ENCODE measurements around the gene CHIT1. TPM values are rescaled to one million over a fixed set of nuclear protein-coding genes. Genes with fewer than 3 reads are reported as not detected.

The CHIT1 gene
- total and polyA plus RNA-seq, 7 experiments from 2014 or later: 0.76 to 2.2 (median 1.1) TPM; not detected in 2

DNA sequence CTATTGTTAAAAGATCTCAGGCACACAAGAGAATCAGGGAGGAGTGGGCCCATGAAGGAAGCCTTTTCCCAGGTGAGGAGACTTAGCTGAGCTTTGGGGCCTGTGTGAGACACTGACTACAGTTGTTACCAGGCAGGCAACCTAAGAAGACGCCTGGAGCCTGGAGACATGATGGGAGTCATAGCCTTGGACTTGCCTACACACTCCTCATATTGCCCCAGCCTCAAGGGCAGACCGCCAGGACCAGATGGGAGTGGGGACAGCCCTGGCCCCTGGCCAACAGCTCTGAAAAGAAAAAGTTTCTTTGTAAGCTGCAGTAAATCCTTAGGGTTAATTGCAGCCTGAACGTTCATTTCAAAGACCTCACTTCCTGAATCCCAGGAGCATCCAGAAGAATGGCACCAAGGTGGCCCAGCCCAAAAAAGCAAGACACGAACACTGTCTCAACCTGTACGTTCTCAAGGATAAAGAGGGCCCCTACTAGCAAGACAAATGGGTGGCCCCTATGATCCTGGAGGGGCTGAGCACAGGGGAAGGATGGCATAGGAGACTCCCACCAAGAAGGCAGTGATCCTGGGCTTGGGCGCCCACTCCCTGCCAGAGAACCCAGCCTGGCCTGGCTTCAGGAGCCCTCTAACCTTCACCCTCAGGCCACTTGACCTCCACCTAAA lies 42.6 kb upstream of the CHIT1 start:
- Histone ChIP-seq H3K36me3 (ENCODE audit: control insufficient read depth in 2 of 3, insufficient read depth in 3 of 3, low read length in 3 of 3) (no peaks in the 10 kb centered on the region), H3K9me3 (ENCODE audit: control insufficient read depth in 2 of 3, low read length in 3 of 3) (no peaks in the 10 kb centered on the region), H3K27ac (ENCODE audit: low read depth, low read length) (no peak overlapping the region), H3K27me3 (ENCODE audit: control insufficient read depth in 2 of 2, insufficient read depth in 2 of 2, low read length in 2 of 2) (no peaks in the 10 kb centered on the region), H3K4me3 (ENCODE audit: low read length) (no peak overlapping the region), H3K4me1 (ENCODE audit: control insufficient read depth in 2 of 2, insufficient read depth in 2 of 2, low read length in 2 of 2) (peaks cover 16 to 57% of the 10 kb centered on the region in 2 donors)
- Mint-ChIP-seq H3K36me3 (no peaks in the 10 kb centered on the region), H3K27me3 (no peaks in the 10 kb centered on the region), H3K27ac (peak overlapping the region in 4 of 9 donors; percentile 82 to 95 (median 92)), H3K9me3 (no peaks in the 10 kb centered on the region), H3K4me1 (peaks cover 19 to 69% (median 62%) of the 10 kb centered on the region in 7 donors), H3K4me3 (no peak overlapping the region)
- CTCF ChIA-PET: interaction anchor here (0.7 to 15.6 kb wide), 7 partner anchors 17 to 423 kb away, joined by 3 to 480 read pairs (median 125); partner anchors contain the start of genes BTG2 and OPTC
- POLR2A ChIA-PET: interaction anchor here (1.4 to 31.3 kb wide), 7 partner anchors 17 to 71 kb away, joined by 3 to 1812 read pairs (median 20); partner anchors contain the start of gene BTG2
- no peak for ATAC-seq
- no peak for DNase-seq
- intact Hi-C loops (cut with micrococcal nuclease): loop anchor here in 1 of 2 donors (1.0 to 10.0 kb wide), 3 partner anchors 15 to 493 kb away; partner anchors contain the start of gene LAX1

DNA sequence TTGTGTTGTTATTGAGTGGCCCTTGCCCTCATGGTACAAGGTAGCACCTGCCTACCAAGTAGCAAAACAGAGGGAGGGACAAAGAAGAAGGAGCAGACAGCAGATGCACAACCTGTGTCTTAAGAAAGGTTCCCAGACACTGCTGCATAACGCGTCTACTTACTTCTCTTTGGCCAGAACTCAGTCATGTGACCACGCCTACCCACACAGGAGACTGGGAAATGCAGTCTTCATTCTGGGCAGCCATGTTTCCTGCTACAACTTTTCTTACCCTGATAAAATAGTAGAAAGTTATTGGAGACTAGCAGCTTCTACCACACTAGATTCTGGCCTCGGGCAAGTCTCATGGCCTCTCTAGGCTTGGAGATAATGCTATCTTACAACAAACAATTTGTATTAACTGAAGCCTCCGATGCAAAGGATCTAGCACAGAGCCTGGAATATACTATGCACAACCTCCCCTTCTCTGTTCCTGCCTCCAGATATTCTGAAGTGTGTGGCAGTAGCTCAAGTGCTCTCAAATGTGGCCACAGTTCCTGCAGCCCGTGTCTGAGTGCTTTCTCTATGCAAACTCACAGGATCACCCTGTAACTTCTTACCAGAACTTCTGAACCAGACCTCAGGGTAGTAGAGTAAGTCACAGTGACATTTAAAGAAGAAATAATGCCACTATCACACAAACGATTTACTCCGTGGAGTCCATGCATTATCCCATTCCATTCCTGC lies 41.7 kb upstream of the CHIT1 start:
- intact Hi-C loops (cut with micrococcal nuclease): loop anchor here in 1 of 2 donors (1.0 to 10.0 kb wide), 2 partner anchors 216 to 494 kb away; partner anchors contain the start of gene LAX1
- peak in 8 of 9 donors; percentile 62 to 82 (median 78) for DNase-seq

DNA sequence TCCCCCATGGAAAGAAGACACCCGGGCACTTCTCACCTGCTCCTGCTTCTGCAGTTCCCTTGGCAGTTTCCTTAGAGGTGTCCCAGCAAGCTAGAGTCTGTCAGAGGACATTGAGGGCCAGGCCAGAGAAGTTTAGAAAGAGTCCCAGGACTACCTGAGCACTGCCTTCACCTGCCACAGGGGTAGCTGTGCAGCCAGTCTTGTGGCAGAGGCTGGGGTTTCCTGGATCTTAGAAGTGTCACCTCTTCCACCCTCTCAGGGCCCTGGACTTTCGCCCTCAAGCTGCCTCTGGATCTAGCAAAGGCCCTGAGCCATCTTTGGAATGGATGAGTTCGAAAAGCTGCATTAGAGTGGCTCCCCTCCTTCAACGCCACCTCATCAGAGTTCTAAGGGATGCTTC lies 41.0 kb upstream of the CHIT1 start:
- H3K27me3 ChIP-seq (ENCODE audit: control insufficient read depth in 2 of 2, insufficient read depth in 2 of 2, low read length in 2 of 2): no peaks in the 10 kb centered on the region
- peak overlapping the region; percentile 37 for H3K27ac ChIP-seq (ENCODE audit: low read depth, low read length)
- no peaks in the 10 kb centered on the region for H3K36me3 Mint-ChIP-seq
- intact Hi-C loops (cut with micrococcal nuclease): loop anchor here in 1 of 2 donors (10.0 kb wide), 1 partner anchor 494 kb away; the partner anchor contains the start of gene LAX1
- no peaks in the 10 kb centered on the region for H3K9me3 Mint-ChIP-seq
- peaks cover 20 to 54% (median 50%) of the 10 kb centered on the region in 7 donors for H3K4me1 Mint-ChIP-seq
- no peak for ATAC-seq
- no peaks in the 10 kb centered on the region for H3K9me3 ChIP-seq (ENCODE audit: control insufficient read depth in 2 of 3, low read length in 3 of 3)
- no peak overlapping the region for H3K4me3 Mint-ChIP-seq
- H3K27me3 Mint-ChIP-seq: no peaks in the 10 kb centered on the region
- H3K27ac Mint-ChIP-seq: peak overlapping the region in 7 of 9 donors; percentile 40 to 93 (median 92)
- DNase-seq: no peak
- CTCF ChIA-PET: interaction anchor here (0.8 to 15.6 kb wide), 11 partner anchors 16 to 365 kb away, joined by 4 to 480 read pairs (median 9); partner anchors contain the start of genes ATP2B4, BTG2 and OPTC
- H3K4me1 ChIP-seq (ENCODE audit: control insufficient read depth in 2 of 2, insufficient read depth in 2 of 2, low read length in 2 of 2): peaks cover 16 to 49% of the 10 kb centered on the region in 2 donors
- no peaks in the 10 kb centered on the region for H3K36me3 ChIP-seq (ENCODE audit: control insufficient read depth in 2 of 3, insufficient read depth in 3 of 3, low read length in 3 of 3)
- H3K4me3 ChIP-seq (ENCODE audit: low read length): no peak overlapping the region
- POLR2A ChIA-PET: interaction anchor here (1.0 to 31.3 kb wide), 6 partner anchors 18 to 356 kb away, joined by 4 to 1812 read pairs (median 14); partner anchors contain the start of genes ATP2B4 and BTG2

More for the DNA sequence above, 41.7 kb upstream of the CHIT1 start:
- H3K27me3 Mint-ChIP-seq: no peaks in the 10 kb centered on the region
- H3K9me3 Mint-ChIP-seq: no peaks in the 10 kb centered on the region
- peak; percentile 71 for ATAC-seq
- H3K4me1 Mint-ChIP-seq: peaks cover 20 to 61% (median 54%) of the 10 kb centered on the region in 7 donors
- H3K9me3 ChIP-seq (ENCODE audit: control insufficient read depth in 2 of 3, low read length in 3 of 3): no peaks in the 10 kb centered on the region
- no peaks in the 10 kb centered on the region for H3K36me3 ChIP-seq (ENCODE audit: control insufficient read depth in 2 of 3, insufficient read depth in 3 of 3, low read length in 3 of 3)
- ChIA-PET POLR2A (interaction anchor here (1.0 to 31.3 kb wide), 8 partner anchors 17 to 355 kb away, joined by 3 to 1812 read pairs (median 9); partner anchors contain the start of genes ATP2B4 and BTG2), CTCF (interaction anchor here (0.8 to 15.6 kb wide), 10 partner anchors 16 to 365 kb away, joined by 4 to 480 read pairs (median 68); partner anchors contain the start of genes BTG2 and OPTC)
- peaks cover 16 to 49% of the 10 kb centered on the region in 2 donors for H3K4me1 ChIP-seq (ENCODE audit: control insufficient read depth in 2 of 2, insufficient read depth in 2 of 2, low read length in 2 of 2)
- peak overlapping the region in 8 of 9 donors; percentile 40 to 93 (median 86) for H3K27ac Mint-ChIP-seq
- no peak overlapping the region for H3K4me3 ChIP-seq (ENCODE audit: low read length)
- H3K27me3 ChIP-seq (ENCODE audit: control insufficient read depth in 2 of 2, insufficient read depth in 2 of 2, low read length in 2 of 2): no peaks in the 10 kb centered on the region
- no peaks in the 10 kb centered on the region for H3K36me3 Mint-ChIP-seq
- H3K4me3 Mint-ChIP-seq: peak overlapping the region in 1 of 10 donors; percentile 24
- peak overlapping the region; percentile 37 for H3K27ac ChIP-seq (ENCODE audit: low read depth, low read length)

DNA sequence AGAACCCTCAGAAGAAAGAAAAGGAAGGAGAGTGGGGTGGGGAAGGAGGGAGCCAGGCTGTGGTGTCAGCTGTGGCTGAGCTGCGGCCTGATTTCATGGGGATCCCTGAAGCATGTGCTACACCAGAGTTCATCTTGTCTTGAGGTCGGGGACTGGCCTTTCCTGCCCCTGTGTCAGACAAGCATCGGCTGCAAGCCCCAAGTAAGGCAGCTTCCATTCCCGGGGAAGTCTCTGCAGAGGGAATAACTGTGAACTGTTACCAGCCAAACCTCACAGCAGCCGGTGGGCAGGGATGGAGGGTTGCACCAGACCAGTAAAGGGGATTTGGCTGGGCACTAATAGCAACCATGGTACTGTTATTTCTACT lies 40.2 kb upstream of the CHIT1 start:
- intact Hi-C loops (cut with micrococcal nuclease): loop anchor here (1.0 to 10.0 kb wide), 8 partner anchors 53 to 1093 kb away; partner anchors contain the start of gene LAX1 (in 2 of the 2)
- Mint-ChIP-seq H3K4me1 (peaks cover 20 to 46% (median 42%) of the 10 kb centered on the region in 7 donors), H3K27me3 (no peaks in the 10 kb centered on the region), H3K36me3 (no peaks in the 10 kb centered on the region), H3K4me3 (no peak overlapping the region), H3K9me3 (no peaks in the 10 kb centered on the region), H3K27ac (no peak overlapping the region)
- Histone ChIP-seq H3K4me1 (ENCODE audit: control insufficient read depth in 2 of 2, insufficient read depth in 2 of 2, low read length in 2 of 2) (peaks cover 16 to 46% of the 10 kb centered on the region in 2 donors), H3K27me3 (ENCODE audit: control insufficient read depth in 2 of 2, insufficient read depth in 2 of 2, low read length in 2 of 2) (no peaks in the 10 kb centered on the region), H3K9me3 (ENCODE audit: control insufficient read depth in 2 of 3, low read length in 3 of 3) (no peaks in the 10 kb centered on the region), H3K27ac (ENCODE audit: low read depth, low read length) (no peak overlapping the region), H3K36me3 (ENCODE audit: control insufficient read depth in 2 of 3, insufficient read depth in 3 of 3, low read length in 3 of 3) (no peaks in the 10 kb centered on the region), H3K4me3 (ENCODE audit: low read length) (no peak overlapping the region)
- CTCF ChIA-PET: interaction anchor here (0.7 to 15.6 kb wide), 18 partner anchors 8 to 432 kb away, joined by 3 to 480 read pairs (median 6); partner anchors contain the start of genes ATP2B4, BTG2 and OPTC
- ATAC-seq: no peak
- DNase-seq: no peak
- POLR2A ChIA-PET: interaction anchor here (0.6 to 31.3 kb wide), 7 partner anchors 10 to 263 kb away, joined by 3 to 1812 read pairs (median 6); partner anchors contain the start of gene BTG2

DNA sequence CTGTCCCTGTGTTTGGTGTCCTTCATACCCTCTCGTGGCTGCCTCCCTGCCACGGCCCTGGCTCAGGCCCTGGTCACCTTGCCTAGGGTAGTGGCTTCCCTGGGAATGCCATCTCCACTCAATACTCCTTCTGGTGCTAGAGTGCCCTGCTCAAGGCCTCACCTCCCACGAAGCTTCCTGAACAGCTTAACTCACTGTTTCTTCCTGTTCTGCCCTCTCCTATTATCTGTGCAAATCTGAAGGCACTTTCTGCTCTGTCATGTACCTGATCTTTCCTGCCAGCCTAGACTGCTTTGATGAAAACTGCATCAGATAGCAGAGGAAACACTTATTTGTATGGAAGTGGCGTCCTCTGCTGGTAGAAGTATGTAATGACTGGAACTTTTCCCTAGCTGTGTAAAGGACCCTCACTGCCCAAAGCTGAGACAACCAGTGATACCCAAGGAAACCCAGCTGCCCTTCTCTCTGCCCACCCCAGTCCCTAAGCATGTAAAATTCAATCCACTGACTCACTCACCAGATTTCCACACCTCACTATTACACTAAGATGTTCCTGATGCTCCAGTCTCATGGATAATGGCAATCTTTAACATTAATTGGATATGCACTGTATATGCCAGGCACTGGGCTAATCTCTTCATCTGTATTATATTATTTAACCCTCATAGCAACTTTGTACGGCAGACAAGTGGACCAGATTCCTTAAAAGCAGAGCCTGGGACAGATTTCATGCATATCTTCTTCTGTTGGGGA lies 39.6 kb upstream of the CHIT1 start:
- ChIA-PET CTCF (interaction anchor here (0.7 to 15.6 kb wide), 21 partner anchors 8 to 432 kb away, joined by 3 to 480 read pairs (median 6); partner anchors contain the start of genes ATP2B4, BTG2 and OPTC), POLR2A (interaction anchor here (0.6 to 31.3 kb wide), 10 partner anchors 10 to 433 kb away, joined by 3 to 1812 read pairs (median 6); partner anchors contain the start of gene BTG2)
- intact Hi-C loops (cut with micrococcal nuclease): loop anchor here (1.0 to 5.0 kb wide), 7 partner anchors 53 to 1093 kb away; partner anchors contain the start of gene LAX1 (in 1 of the 2)
- peak in 7 of 9 donors; percentile 72 to 85 (median 81) for DNase-seq
- Histone ChIP-seq H3K36me3 (ENCODE audit: control insufficient read depth in 2 of 3, insufficient read depth in 3 of 3, low read length in 3 of 3) (no peaks in the 10 kb centered on the region), H3K4me3 (ENCODE audit: low read length) (no peak overlapping the region), H3K9me3 (ENCODE audit: control insufficient read depth in 2 of 3, low read length in 3 of 3) (no peaks in the 10 kb centered on the region), H3K27ac (ENCODE audit: low read depth, low read length) (peak overlapping the region; percentile 46), H3K4me1 (ENCODE audit: control insufficient read depth in 2 of 2, insufficient read depth in 2 of 2, low read length in 2 of 2) (peaks cover 16 to 40% of the 10 kb centered on the region in 2 donors), H3K27me3 (ENCODE audit: control insufficient read depth in 2 of 2, insufficient read depth in 2 of 2, low read length in 2 of 2) (no peaks in the 10 kb centered on the region)
- Mint-ChIP-seq H3K27ac (no peak overlapping the region), H3K9me3 (no peaks in the 10 kb centered on the region), H3K36me3 (no peaks in the 10 kb centered on the region), H3K27me3 (no peaks in the 10 kb centered on the region), H3K4me3 (no peak overlapping the region), H3K4me1 (peaks cover 15 to 41% (median 37%) of the 10 kb centered on the region in 7 donors)
- peak; percentile 72 for ATAC-seq

All from naive thymus-derived CD4-positive, alpha-beta T cell (primary cell).